HPDE6-E6E7 (cell line): ENCODE data around the gene ANKRD35.
"Not testable (repeated sequence)": the region's sequence is repeated elsewhere in the genome, so short reads cannot be mapped to it uniquely, and the experiment has no call there.

ENCODE experiments used
- DNase-seq: peaks from one replicate; pipeline ENCODE4 v3.0.0; 2011; ENCODE audit warnings: missing footprints; ENCODE audit errors: extremely low spot score

The ANKRD35 gene, protein sequence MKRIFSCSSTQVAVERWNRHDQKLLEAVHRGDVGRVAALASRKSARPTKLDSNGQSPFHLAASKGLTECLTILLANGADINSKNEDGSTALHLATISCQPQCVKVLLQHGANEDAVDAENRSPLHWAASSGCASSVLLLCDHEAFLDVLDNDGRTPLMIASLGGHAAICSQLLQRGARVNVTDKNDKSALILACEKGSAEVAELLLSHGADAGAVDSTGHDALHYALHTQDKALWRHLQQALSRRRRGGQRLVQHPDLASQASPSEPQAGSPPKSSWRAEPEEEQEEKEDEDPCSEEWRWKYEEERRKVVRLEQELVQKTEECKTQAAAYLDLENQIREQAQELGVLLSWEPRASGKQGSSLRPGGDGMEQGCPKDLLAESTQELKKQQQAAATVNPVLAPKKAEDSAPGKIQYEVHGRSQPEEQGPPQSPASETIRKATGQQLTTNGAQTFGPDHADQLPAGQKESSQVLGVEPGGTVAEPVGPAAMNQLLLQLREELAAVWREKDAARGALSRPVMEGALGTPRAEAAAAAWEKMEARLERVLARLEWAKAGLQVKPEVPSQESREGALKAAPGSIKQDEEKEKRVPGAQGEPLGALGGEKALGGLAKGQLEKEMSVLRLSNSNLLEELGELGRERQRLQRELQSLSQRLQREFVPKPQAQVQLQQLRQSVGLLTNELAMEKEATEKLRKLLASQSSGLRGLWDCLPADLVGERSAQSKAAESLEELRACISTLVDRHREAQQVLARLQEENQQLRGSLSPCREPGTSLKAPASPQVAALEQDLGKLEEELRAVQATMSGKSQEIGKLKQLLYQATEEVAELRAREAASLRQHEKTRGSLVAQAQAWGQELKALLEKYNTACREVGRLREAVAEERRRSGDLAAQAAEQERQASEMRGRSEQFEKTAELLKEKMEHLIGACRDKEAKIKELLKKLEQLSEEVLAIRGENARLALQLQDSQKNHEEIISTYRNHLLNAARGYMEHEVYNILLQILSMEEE

DNA sequence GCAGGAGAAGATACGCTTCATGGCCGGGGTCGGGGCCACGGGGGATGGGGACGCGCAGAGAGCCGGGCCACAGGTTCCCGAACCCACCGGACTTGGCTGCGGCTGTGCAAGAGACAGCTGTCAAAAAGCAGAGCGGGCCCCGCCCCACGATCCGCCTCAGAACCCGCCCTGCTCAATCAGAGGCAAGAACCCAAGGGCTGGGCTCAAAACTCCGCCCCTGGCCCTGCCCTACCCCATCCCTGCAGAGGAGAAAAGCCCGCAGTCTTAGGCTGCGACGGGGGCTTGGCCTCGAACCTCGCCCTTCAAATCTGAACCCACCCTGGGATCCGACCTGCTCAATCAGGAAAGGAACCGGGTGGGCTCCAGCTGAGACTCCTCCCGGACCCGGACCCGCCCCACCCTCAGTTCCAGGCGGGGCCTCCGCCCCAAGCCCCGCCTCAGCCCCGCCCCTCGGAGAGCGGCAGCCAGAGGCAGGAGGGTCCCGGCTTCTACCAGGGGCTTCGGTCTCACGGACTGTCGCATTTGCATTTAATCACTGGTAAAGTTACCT lies at the start of gene ANKRD35:
ANKRD35 (minus strand) TSS at position 129 of the 550 bp plus-strand sequence; CDS start at position 21, 108 bp downstream.
- peak; percentile 97 for DNase-seq

DNA sequence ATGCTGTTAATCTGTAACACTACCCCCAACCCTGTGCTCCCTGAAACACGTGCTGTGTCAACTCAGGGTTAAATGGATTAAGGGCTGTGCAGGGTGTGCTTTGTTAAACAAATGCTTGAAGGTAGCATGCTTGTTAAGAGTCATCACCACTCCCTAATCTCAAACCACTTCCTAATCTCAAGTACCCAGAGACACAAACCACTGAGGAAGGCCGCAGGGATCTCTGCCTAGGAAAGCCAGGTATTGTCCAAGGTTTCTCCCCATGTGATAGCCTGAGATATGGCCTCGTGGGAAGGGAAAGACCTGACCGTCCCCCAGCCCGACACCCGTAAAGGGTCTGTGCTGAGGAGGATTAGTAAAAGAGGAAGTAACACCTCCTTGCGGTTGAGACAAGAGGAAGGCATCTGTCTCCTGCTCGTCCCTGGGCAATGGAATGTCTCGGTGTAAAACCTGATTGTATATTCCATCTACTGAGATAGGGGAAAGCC lies 46.9 kb upstream of the ANKRD35 start:
- not testable (repeated sequence) for DNase-seq

DNA sequence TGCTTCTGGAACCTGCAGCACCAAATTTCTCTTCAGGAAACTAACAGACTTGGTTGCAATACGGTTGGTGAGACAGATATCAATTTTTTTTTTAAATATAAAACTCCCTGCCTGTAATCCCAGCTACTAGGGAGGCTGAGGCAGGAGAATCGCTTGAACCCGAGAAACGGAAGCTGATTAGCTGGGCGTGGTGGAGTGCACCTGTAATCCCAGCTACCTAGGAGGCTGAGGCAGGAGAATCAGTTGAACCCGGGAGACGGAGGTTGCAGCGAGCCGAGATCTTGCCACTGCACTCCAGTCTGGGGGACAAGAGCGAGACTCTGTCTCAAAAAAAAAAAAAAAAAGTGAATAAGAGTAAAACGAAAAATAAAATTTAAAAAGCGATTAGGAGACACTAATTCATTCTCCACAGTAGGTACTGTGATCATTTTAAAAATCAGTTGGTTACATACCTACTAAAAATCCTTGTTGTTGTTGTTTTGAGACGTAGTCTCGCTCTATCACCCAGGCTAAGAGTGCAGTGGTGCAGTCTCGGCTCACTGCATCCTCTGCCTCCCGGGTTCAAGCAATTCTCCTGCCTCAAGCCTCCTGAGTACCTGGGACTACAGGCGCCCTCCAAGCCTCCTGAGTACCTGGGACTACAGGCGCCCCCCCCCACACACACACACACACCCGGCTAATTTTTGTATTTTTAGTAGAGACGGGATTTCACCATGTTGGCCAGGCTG lies 42.4 kb upstream of the ANKRD35 start:
- DNase-seq = no peak

DNA sequence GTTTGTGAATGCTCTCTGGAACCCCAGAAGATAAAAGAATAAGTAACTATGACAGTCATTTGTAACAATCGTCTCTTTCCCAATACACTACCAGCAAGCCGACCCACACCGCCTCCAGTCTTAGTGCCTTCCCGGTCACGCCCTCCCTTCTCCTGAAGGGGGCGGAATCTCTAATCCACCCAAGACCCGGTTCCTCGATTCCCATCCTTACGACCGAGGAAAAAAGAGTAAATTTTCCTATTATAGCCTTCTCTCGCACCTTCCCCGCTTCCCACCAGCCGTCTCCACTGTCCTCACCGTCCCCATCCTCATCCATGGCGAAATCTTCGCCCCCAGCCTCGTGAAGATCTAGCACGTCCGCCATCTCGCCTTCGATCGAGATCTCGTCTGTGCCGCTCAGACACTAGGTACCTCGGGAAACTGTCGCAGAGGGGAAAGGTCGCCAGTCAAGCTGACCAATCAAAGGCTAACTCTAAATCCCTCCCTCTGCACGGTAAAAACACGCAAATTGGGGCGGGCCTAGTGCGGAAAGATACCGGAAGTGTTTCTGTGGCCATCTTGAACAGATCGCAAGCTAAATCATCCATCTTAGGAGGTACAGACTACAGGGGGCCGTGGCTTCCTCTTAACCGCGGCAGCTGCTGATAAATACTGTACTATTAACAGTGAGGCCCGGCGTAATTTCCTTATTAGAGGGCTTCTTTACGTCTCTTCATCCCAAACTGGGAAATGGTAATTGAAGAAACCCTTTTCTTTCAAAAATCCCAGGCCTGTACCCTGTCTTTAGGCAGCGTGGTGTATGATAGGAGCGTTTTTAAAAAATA lies 41.6 kb upstream of the ANKRD35 start, which contains the start of gene RBM8A:
RBM8A (minus strand) TSS at position 422 of the 824 bp plus-strand sequence; CDS start at position 364, 58 bp downstream.
- peak; percentile 85 for DNase-seq

DNA sequence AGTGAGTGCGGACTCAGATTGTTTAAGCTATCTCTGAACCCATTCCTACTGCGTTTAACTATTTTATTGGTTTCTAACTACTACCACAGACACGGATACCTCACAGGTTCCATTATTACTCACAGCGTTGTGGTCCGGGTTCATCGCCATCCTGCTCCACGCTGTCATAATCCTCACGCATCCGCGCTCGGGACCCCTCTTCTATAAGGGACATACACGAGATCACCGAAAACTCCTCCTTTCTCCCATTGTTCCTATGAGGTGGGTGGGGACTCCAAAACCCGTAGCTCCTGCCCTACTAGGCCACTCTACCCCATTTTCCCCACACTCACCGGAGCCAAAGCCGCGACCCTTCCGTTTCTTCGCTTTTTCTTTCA lies 41.0 kb upstream of the ANKRD35 start:
- no peak for DNase-seq

DNA sequence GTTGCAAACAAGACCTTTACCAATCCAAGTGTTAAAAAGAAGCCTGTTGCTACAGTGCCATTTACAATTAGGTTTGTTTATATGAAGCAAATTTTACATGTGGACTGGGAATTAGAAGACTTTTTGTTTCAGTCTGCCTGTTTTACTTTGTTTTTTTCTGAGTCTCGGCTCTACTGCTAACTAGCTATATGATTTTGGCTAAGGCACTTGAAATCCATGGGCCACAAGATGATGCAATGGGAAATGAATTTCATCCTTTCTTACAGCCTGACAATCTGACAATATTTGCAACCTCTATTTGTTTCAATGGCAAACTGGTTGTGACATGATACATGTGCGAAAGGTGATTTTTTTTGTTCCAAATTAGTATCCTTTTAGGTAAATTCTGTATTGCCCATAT lies 36.6 kb upstream of the ANKRD35 start:
- no peak for DNase-seq

DNA sequence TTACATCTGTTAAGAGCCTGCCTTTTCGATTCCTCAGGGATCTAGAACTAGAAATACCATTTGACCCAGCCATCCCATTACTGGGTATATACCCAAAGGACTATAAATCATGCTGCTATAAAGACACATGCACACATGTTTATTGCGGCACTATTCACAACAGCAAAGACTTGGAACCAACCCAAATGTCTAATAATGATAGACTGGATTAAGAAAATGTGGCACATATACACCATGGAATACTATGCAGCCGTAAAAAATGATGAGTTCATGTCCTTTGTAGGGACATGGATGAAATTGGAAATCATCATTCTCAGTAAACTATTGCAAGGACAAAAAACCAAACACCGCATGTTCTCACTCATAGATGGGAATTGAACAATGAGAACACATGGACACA lies 34.6 kb upstream of the ANKRD35 start:
- DNase-seq = not testable (repeated sequence)

DNA sequence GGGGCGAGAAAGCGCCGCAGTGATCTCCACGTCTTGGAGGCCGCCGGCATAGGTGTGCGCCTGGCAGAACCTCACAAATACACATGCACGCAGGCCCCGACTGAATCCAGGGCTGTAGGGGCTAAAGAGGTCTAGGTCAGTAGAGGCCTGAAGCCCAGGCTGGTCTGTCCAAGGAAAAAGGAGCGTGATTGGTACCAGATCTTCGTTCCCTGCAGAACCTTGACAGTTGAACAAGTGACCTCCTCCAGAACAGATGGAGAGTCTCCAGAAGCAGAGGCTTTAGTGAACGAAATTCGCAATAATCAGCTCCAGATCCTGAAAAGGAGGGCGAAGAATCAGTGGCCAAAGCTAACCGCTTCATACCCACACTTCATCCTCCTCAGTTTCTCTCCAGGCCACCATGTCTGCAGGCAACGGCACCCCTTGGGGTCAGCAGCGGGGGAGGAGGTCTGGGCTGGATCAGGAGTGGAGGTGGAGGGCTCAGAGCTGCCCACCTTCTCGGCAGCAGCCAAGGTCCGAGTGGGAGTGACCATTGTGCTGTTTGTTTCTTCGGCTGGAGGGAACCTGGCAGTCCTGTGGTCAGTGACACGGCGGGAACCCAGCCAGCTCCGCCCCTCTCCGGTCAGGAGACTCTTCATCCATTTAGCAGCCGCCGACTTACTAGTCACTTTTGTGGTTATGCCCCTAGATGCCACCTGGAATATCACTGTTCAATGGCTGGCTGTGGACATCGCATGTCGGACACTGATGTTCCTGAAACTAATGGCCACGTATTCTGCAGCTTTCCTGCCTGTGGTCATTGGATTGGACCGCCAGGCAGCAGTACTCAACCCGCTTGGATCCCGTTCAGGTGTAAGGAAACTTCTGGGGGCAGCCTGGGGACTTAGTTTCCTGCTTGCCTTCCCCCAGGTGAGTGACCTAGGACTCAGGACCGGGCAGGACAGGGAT lies 33.6 kb upstream of the ANKRD35 start:
- no peak for DNase-seq

DNA sequence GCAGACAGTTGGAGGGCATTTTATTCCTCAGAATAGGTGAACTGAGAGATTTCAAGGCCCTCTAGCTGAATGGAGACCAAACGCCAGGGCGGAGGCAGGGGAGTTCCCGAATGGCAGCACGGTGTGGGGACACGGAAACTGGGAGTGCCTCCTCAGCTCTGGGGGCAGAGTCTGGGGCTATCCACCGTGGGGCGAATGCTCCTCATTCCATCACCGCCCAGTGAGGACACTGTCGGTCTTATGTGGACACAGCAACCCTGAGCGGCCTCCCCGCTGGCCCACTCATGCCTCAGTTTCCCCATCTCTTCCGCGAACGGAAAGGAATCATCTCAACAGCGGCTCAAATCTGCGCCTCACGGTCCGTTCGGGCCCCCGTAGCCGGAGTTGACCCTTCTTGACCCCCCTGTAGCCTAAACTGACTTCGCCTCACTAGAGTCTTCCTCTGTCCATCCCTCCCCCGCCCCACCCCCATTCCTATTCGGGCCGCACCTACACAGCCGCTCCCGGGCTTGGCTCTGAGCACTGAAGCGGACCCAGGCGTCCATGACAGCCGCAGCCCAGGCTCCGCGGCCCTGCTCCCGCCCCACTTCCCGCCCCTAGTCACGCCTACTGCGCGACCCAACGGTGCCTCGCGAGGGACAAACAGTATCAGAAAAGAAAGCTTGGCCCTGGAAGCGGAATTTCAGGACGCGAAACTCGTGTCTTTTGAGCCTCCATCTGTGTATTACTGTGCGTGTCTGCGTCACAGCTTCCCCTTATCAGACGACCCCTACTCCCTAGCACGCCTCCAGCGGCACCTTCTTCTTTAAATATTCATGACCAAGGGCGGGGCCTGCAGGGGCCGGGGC lies 32.7 kb upstream of the ANKRD35 start, which contains the start of gene PEX11B:
PEX11B (minus strand) TSS at position 574 of the 848 bp plus-strand sequence; CDS start at position 545, 29 bp downstream.
- peak; percentile 81 for DNase-seq

DNA sequence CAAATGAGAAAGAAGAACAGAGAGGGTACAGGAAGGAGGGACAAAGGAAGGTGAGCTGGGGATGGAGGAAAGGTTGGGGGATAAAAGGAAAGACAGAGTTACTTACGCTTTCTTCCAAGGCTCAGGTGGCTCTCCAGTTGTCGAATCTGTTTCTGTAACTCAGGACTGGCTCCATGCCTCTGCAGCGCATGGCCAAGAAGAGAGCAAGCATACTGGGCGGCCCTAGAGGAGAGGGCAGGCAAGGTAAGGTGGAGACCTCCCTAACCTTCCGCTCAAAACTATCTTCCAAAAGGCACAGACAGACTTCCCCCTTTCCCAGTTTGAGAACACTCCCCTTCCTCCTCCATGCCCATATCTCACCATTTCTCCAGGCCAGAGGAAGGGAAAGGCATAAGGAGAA lies 31.9 kb upstream of the ANKRD35 start:
- DNase-seq = no peak

DNA sequence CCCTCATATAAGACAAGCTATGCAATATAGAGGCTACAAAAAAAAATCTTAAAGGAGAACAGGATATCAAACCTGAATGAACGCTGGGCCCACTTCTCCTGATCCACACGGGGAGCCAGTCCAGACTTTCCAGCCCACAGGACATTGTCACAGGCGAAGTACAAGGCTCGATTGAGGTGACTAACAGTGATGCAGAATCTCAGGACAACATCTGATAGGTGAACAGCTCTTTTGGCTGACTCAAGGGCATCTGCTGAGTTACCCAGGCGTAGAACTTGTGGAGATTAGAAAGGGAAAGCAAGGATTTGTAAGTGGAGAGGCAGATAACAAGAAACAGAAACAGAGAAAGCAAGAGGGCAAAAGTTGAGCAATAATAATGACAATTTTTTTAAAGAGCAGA lies 31.1 kb upstream of the ANKRD35 start:
- DNase-seq = no peak

DNA sequence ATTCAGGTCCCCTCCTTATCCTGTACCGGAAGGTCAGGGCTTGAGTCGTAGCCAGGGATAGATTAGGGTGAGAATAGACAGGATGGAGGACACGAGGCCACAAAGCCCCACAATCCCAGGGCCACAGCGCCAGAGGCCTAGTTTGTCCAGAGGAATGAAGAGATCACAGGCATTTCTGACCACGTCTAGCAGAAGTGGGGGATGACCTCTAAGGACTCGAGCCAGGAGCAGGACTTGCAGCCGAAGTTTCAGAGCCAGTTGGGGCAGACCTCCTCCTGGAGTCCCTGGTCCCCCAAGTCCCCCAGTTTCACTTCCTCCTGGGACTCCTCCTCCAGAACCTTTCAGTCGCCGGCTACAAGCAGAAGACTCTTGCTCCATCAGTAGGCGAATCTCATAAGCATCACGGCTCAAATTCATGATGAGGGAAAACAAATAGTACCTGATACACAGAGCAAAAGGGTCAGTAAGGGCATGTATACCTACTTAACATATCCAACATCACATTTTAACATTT lies 26.5 kb upstream of the ANKRD35 start:
- DNase-seq = no peak

DNA sequence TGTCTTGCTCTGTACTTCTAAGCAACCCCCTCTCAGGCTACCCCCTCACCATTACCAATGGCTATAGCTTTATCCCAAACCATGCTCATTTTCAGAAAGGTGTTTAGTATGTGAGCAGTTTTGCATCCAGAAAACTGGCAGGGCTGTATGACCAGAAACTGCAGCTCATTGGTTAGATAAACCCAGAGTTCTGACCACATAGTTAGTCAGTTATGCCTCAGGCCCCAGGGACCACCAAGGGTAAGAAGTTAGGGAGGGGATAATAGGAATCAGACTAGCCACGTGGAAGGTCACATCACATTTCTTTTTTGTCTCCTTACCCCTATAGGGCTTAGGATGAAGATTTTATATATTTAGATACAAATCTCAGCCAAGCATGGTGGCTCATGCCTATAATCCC lies 23.0 kb upstream of the ANKRD35 start:
- no peak for DNase-seq

DNA sequence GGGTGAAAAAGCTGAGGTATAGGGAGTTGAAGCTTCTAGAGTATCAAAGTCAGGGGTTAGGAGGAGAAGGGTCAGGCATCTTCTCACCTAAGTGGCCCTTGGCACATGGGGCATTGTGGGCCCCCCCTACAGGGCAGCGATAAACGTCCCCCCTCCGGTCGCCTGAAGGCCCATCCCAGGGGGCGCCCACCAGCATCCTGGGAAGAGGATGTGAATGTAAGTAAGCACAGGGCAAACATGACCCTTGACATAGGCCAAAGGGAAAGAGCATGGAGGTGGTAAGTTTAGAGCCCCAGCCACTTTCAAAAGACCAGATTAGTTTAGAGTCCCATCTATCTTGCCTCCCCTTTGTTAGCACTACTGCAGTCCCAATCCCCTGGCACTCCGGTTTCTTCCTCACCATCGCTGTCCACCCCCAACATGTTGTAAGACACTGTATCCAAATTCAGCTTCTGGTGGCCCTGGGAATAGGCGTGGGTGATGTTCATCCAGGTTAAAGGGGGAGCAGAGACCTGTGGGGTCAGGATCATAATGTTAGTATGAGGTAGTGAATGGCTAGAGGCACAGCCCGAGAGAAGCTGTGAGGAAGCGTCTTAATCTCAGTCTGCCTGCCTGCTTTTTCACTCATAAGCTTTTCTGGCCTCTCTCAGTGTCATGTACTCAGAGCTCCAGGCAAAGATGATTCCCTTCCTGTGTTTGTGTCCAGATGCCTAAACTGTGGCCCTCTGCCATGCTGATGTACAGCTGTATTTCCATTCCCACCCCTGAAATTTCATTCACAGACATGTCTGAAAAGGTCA lies 21.5 kb upstream of the ANKRD35 start:
- no peak for DNase-seq

DNA sequence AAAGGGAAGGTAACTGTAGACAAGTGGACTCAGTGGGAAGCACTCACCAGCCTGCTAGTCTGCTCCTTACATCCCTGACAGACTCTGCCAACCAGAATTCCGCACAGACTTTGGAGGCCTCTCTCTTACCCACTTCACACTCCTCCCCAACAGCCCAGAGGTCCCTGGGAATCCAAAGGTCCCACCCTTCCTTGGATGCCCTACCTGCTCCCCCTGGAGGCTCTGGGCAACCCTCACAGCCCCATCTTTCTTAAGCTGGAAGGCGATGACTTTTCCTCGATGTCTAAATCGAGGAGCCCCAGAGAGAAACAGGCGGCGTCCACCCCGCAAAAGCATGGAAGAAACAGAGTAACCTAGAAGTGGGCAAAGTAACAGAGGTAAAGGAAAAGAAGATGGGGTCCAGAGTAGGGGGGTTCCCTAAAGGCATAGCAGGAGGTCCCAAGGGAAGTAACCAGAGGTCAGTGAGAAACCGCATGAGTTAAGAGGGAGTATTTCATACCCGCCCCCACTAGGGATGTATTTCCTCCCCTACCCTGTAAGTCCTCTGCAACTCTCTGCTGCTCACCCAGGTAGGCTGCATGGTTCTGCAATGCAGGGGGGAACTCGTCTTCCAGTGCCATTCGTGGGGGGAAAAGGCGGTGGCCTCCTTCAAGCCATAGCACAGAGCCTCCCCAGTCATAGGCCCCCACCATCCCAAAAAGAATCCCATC lies 15.8 kb upstream of the ANKRD35 start:
- no peak for DNase-seq

DNA sequence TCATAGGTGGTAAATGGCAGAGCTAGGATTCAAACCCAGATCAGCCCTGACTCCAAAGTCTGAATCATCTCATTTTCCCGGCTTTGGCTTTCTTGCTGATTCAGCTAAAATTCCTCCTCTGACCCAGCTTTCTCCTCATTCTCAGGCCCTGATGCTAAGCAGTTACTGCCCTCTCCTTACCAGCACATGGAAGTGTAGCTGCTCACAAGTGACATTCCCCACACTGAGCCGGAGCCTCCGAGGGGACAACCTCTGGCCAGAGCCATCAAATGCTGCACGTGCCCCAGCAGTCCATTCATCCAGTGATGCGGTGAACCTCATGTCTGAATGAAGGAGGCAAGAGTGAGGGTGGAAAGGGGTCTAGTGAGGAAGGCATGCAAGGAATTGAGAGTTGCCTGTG lies 13.1 kb upstream of the ANKRD35 start:
- no peak for DNase-seq
